Measurements from ENCODE around the gene PDE1A.

PDE1A gene

DNA sequence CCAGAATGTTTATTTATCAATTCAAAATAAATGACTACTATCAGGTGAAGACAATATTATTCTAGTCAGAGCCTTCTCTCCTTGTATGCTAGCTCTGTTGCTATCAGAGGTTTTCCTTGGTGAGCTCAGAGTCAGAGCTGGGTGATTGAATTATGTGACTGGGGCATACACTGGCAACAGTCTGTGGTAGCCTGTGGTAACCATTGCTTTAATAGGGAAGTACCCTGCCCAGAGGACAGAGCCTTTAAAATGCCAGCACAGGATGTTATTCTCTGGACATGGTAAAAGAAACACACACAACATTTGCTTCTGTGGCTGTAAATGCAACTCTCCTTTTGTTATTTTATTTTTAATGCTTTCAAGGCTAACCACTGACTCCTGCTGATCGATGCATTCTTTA, 316.5 kb downstream of the PDE1A start:
- DNase-seq (ENCODE audit: low spot score) = no peak
- TF ChIP-seq, protein P1, sequence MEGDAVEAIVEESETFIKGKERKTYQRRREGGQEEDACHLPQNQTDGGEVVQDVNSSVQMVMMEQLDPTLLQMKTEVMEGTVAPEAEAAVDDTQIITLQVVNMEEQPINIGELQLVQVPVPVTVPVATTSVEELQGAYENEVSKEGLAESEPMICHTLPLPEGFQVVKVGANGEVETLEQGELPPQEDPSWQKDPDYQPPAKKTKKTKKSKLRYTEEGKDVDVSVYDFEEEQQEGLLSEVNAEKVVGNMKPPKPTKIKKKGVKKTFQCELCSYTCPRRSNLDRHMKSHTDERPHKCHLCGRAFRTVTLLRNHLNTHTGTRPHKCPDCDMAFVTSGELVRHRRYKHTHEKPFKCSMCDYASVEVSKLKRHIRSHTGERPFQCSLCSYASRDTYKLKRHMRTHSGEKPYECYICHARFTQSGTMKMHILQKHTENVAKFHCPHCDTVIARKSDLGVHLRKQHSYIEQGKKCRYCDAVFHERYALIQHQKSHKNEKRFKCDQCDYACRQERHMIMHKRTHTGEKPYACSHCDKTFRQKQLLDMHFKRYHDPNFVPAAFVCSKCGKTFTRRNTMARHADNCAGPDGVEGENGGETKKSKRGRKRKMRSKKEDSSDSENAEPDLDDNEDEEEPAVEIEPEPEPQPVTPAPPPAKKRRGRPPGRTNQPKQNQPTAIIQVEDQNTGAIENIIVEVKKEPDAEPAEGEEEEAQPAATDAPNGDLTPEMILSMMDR (IDR thresholded peaks at IDR 0.05; ENCODE audit: extremely low read depth, missing control alignments) = no peak

DNA sequence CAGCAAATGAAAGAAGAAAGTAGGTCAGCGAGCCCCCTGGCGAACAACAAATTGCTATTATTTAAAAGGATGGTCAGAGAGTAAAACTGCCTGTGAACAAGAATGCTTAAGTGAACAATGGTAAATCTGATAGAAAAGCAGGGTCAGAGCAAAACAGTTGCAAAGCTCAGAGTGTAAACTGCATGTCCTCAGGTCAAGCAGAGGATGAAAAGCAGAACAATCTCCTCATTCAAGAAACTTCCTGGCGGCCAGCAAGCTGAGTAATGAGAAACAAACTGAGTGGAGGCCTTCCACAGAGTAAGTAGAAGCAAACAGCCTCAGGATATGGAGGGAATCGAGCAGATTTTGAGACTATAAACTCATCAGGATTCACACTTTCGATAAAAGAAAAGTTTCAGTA, 323.3 kb downstream of the PDE1A start:
- DNase-seq (ENCODE audit: low spot score) = no peak
- TF ChIP-seq, protein P1 (IDR thresholded peaks at IDR 0.05; ENCODE audit: extremely low read depth, missing control alignments) = no peak

DNA sequence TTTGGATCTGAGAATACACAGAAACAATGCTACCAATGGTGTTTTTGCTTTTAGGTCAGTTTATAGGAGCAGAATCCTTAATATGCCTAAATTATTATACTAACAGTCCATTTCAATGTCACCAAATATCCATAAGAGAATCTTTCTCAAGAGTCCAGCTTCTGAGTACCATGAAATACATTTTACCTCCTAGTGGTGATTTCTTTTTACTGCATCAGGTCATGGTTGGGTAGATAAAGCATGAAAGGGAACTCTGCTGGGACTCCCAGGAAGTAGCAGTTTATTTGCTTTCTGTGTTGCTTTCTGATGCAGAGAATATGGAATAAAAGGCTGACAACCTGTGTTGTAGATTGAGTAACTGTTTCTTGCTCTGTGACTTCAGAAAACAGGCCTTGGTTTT, 325.6 kb downstream of the PDE1A start:
- no peak for DNase-seq (ENCODE audit: low spot score)
- TF ChIP-seq, protein P1 (IDR thresholded peaks at IDR 0.05; ENCODE audit: extremely low read depth, missing control alignments) = no peak

DNA sequence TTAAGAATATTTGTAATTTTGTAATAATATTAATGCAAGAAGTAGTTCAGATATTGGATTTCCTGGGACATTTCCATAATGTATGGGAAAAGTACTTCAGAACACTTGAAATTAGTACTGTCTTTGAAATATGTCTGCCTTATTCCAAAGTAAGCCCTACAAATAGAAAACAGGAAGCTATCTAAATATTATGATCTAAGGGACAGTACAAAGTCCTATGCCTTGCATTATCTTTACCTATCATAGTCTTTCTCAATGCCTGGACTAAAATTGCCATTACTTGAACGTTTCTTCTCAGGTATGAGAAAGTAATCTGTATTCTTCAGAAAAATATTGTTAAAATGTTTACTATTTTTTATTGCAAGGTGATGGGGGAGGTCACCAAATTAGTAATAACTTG, 328.2 kb downstream of the PDE1A start:
- DNase-seq (ENCODE audit: low spot score) = no peak
- TF ChIP-seq, protein P1 (IDR thresholded peaks at IDR 0.05; ENCODE audit: extremely low read depth, missing control alignments) = no peak

DNA sequence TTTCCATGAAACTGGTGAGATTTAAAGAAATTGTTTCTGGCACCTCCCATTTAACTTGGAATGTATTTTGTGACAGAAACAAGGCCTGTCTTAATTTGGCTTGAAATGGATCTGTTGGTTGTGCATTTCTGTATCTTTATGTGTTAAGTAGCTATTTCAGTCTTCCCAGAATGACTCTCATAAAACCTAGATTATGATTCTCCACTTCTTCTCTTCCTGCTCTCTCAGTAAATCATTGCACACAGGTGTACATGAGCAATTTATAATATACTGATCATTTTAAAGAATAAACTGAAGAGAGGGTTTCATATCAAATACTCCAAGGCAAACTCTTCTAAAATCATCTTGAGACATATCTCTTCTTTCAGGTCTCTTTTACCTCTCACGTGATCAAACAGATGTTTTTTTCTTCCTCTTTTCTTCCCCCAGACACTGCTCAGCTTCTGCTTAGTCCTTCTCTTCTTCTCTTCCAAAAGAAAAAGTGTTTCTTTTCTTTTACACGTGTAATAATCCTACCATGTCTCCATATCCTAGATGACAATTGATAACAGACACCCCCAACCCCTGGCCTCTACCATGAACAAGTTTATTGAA, 329.2 kb downstream of the PDE1A start:
- DNase-seq (ENCODE audit: low spot score) = no peak
- TF ChIP-seq, protein P1 (IDR thresholded peaks at IDR 0.05; ENCODE audit: extremely low read depth, missing control alignments) = no peak

DNA sequence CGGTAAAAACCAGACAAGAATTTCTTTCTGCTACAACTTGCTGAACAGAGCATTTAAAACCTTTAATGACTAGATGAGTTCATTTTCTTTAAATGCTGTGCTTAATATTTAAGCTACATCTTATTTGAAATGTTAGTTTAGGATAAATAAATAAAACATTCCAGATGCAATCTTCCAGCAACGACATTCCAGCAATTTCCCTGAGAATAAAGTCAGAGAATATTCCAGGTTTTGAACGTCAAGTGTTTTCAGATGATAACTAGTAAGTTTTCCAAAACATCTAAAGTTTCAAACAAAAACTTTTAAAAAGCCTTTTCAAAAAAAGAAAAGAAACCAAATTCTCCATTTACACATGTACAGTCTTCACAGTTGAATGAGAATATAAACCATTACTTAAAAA, 336.4 kb downstream of the PDE1A start:
- TF ChIP-seq, protein P1 (IDR thresholded peaks at IDR 0.05; ENCODE audit: extremely low read depth, missing control alignments) = no peak
- DNase-seq (ENCODE audit: low spot score) = no peak
